GM21390 (cell line): ENCODE data around the gene CAPRIN1.

Source experiments
- ATAC-seq: cut with Tn5 transposase; IDR thresholded peaks from one replicate; pipeline ENCODE4 v1.9.1; 2021; ENCODE audit not compliant: unreplicated experiment

The CAPRIN1 gene

GRCh38 chr11:34051349-34052035 lies at the start of gene CAPRIN1:
Gene CAPRIN1, plus strand, starts transcription at chr11:34051731. Its CDS starts 690 bp downstream, at chr11:34052421.
- peak; percentile 70 for ATAC-seq

GRCh38 chr11:34002420-34002819 lies 49.1 kb upstream of the CAPRIN1 start:
- ATAC-seq, result no peak

- no peak for ATAC-seq
These were observed 47.3 kb upstream of the CAPRIN1 start for GRCh38 chr11:34004236-34004635.

- no peak for ATAC-seq
These were observed 44.7 kb upstream of the CAPRIN1 start for GRCh38 chr11:34006876-34007275.

GRCh38 chr11:34012734-34013133 lies 38.8 kb upstream of the CAPRIN1 start:
- ATAC-seq, result no peak

GRCh38 chr11:34013898-34014571 lies 37.5 kb upstream of the CAPRIN1 start:
- no peak for ATAC-seq

GRCh38 chr11:34021977-34022735 lies 29.4 kb upstream of the CAPRIN1 start:
- no peak for ATAC-seq

- ATAC-seq, result no peak
These were observed 25.1 kb upstream of the CAPRIN1 start for GRCh38 chr11:34026432-34026831.

GRCh38 chr11:34027516-34028408 lies 23.8 kb upstream of the CAPRIN1 start:
- ATAC-seq, result no peak

GRCh38 chr11:34028425-34028824 lies 23.1 kb upstream of the CAPRIN1 start:
- ATAC-seq, result no peak

GRCh38 chr11:34029176-34029575 lies 22.4 kb upstream of the CAPRIN1 start:
- no peak for ATAC-seq

GRCh38 chr11:34030382-34030781 lies 21.1 kb upstream of the CAPRIN1 start:
- ATAC-seq, result no peak

- no peak for ATAC-seq
These were observed 18.1 kb upstream of the CAPRIN1 start for GRCh38 chr11:34033399-34033798.

- ATAC-seq, result no peak
These were observed 17.5 kb upstream of the CAPRIN1 start for GRCh38 chr11:34034053-34034452.

- ATAC-seq, result no peak
These were observed 15.1 kb upstream of the CAPRIN1 start for GRCh38 chr11:34036456-34036855.

GRCh38 chr11:34037016-34037415 lies 14.5 kb upstream of the CAPRIN1 start:
- ATAC-seq, result no peak

- ATAC-seq, result no peak
These were observed 11.0 kb upstream of the CAPRIN1 start for GRCh38 chr11:34040571-34040970.

GRCh38 chr11:34044664-34045485 lies 6.7 kb upstream of the CAPRIN1 start:
- no peak for ATAC-seq

GRCh38 chr11:34049028-34049427 lies 2.5 kb upstream of the CAPRIN1 start:
- ATAC-seq, result no peak
